Colonic mucosa (tissue), 4 donors: ENCODE data around the gene ST6GALNAC6. TPM values are rescaled to one million over a fixed set of nuclear protein-coding genes. Genes with fewer than 3 reads are reported as not detected.
A peak's percentile ranks its signal among the peaks of the same experiment; 100 is the strongest.

Experiments used
- DNase-seq: peaks from one replicate; pipeline ENCODE4 v3.0.0-alpha.2; 2020
- H3K27ac ChIP-seq: fragments of 200-600 bp; one replicate; pipeline ENCODE4 v1.8.0; 2021
- H3K27me3 ChIP-seq: fragments of 200-600 bp; one replicate; pipeline ENCODE4 v1.8.0; 2021
- H3K36me3 ChIP-seq: fragments of 200-600 bp; one replicate; pipeline ENCODE4 v1.8.0; 2021
- H3K4me1 ChIP-seq: fragments of 200-600 bp; one replicate; pipeline ENCODE4 v1.8.0; 2021; ENCODE audit warnings: mild to moderate bottlenecking
- H3K4me3 ChIP-seq: fragments of 200-600 bp; one replicate; pipeline ENCODE4 v1.8.0; 2021
- H3K9ac ChIP-seq, 2 donors: one replicate each; pipeline ENCODE4 v1.7.0; 2013; ENCODE audit warnings: control low read depth in 2 of 2, low read depth in 2 of 2, low read length in 2 of 2
- H3K9me3 ChIP-seq: fragments of 200-600 bp; one replicate; pipeline ENCODE4 v1.8.0; 2021
- intact Hi-C: fragments of 100-400 bp; cut with DNase I; formaldehyde crosslinking; loops from one replicate; pipeline ENCODE4 v1.14.1; 2022
- total RNA-seq, 2 donors: library from RNA; stranded (reverse); fragmentation: NEBNext Ultra II Directional in 1 of 2; extraction: Animal tissue kit (Norgen Biotek cat#: 25700) in 1 of 2; gene quantifications; one replicate each; pipeline ENCODE4 v1.2.1, GENCODE V29; 2021
- TF ChIP-seq, protein P1 (sequence below): fragments of 200-600 bp; IDR thresholded peaks from one replicate; pipeline ENCODE4 v1.8.0; 2022; ENCODE audit warnings: antibody characterized with exemption, mild to moderate bottlenecking
- donor health status: healthy.
- donor health status: DM: no; HTN: no; CAD: no.
- donor health status: DM: no; HTN: no; CAD: no.

ST6GALNAC6 gene
- total RNA-seq, 2 donors from 2014 or later, result 251 to 279 TPM

DNA sequence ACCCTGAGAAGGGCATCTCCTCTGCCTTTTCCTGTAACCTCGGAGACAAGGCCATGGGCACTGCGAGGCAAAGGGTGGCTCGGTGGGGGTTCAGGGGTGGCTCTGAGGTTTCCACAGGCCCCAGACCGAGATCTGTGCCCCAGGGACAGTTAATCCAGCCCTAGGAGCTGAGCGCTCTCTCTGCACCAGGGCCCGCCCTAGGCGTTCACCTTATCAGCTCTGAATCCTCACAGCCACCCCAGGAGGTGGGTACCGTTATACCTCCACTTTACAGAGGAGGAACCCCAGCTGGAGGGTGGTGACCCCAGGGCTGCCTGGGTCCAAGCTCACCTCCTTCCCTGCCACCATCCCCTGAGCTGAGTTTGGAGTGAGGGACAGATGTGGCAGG lies 42.7 kb downstream of the ST6GALNAC6 start:
- intact Hi-C loops, result no loop called here
- Histone ChIP-seq H3K4me1 (peaks cover 8% of the 10 kb centered on the region), H3K36me3 (no peaks in the 10 kb centered on the region), H3K9ac (no peak overlapping the region), H3K4me3 (no peak overlapping the region), H3K27ac (no peak overlapping the region), H3K9me3 (no peaks in the 10 kb centered on the region), H3K27me3 (no peaks in the 10 kb centered on the region)
- TF ChIP-seq, protein P1, sequence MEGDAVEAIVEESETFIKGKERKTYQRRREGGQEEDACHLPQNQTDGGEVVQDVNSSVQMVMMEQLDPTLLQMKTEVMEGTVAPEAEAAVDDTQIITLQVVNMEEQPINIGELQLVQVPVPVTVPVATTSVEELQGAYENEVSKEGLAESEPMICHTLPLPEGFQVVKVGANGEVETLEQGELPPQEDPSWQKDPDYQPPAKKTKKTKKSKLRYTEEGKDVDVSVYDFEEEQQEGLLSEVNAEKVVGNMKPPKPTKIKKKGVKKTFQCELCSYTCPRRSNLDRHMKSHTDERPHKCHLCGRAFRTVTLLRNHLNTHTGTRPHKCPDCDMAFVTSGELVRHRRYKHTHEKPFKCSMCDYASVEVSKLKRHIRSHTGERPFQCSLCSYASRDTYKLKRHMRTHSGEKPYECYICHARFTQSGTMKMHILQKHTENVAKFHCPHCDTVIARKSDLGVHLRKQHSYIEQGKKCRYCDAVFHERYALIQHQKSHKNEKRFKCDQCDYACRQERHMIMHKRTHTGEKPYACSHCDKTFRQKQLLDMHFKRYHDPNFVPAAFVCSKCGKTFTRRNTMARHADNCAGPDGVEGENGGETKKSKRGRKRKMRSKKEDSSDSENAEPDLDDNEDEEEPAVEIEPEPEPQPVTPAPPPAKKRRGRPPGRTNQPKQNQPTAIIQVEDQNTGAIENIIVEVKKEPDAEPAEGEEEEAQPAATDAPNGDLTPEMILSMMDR, result no peak
- DNase-seq, result no peak

DNA sequence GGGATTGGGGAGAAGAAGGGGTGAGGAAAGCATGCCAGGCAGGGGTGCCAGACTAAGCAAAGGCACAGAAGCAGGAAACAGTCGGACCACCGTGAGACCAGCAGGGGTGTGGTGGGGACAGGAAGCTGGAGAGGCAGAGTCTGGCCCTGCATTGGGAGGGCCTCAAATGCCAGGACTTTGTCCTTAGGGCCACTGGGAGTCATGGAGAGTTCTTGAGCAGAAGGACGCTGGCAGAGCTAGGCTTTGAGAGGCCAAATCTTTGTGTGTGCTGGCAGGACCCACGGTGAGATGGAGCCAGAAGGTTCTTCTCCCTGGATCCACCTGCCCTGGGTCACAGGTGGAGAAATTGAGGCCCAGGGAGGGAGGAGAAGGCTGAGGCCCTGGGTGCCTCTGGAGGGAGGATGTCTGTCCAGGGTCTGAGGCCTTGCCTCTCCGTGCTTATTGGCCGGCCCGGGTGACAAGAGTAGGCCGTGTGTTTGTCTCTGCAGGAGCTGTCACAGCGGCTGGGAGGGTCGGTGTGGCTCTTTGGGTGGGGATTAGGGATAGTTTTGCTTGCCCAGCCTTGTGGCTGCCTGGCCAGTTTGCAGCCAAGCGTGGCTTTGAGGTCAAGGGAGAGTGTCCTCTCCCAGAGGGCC lies 43.2 kb downstream of the ST6GALNAC6 start:
- H3K36me3 ChIP-seq, result no peaks in the 10 kb centered on the region
- no peak for DNase-seq
- H3K27me3 ChIP-seq, result no peaks in the 10 kb centered on the region
- TF ChIP-seq, protein P1, result no peak
- peak overlapping the region in 1 of 2 donors; percentile 32 for H3K9ac ChIP-seq
- intact Hi-C loops, result no loop called here
- H3K9me3 ChIP-seq, result no peaks in the 10 kb centered on the region
- H3K4me3 ChIP-seq, result no peak overlapping the region
- no peak overlapping the region for H3K27ac ChIP-seq
- H3K4me1 ChIP-seq, result peaks cover 8% of the 10 kb centered on the region

DNA sequence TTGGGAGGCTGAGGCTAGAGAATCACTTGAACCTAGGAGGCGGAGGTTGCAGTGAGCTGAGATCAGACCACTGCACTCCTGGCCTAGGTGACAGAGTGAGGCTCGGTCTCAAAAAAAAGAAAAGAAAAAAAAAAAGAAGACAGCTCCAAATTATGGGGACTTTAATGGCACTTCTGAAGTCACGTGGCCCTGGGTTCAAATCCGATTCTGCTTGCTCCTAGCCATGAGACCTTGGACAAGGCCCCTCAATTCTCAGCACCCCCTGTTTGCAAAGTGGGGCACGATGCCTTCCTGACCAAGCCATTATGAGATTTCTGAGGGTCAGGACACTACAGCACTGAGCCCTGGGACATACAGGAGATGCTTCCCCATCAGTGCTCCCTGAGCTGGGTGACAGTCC lies 43.9 kb downstream of the ST6GALNAC6 start:
- TF ChIP-seq, protein P1, result no peak
- H3K9ac ChIP-seq, result peak overlapping the region in 1 of 2 donors; percentile 32
- H3K27me3 ChIP-seq, result no peaks in the 10 kb centered on the region
- H3K4me1 ChIP-seq, result peaks cover 8% of the 10 kb centered on the region
- H3K9me3 ChIP-seq, result no peaks in the 10 kb centered on the region
- no peak overlapping the region for H3K4me3 ChIP-seq
- H3K27ac ChIP-seq, result no peak overlapping the region
- no peak for DNase-seq
- intact Hi-C loops, result no loop called here
- no peaks in the 10 kb centered on the region for H3K36me3 ChIP-seq

DNA sequence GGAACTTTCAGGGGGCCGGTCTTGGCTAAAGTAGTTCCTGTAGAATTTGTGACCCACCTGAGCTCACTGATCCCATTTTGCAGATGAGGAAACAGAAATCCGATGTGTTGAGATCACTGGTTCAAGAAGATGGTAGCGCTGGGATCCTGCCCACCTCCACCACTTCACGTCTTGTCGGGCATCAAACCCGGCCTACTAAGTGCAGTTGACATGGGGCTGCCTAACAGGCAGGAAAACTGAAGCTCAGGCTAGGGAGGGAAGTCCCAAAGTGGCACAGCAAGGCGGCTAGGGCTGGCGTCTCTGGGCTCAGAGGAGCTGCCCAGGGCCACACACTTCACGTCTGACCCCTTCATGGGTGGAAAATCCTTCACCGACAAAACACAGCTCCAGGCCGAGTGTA lies 44.4 kb downstream of the ST6GALNAC6 start:
- no peak for DNase-seq

DNA sequence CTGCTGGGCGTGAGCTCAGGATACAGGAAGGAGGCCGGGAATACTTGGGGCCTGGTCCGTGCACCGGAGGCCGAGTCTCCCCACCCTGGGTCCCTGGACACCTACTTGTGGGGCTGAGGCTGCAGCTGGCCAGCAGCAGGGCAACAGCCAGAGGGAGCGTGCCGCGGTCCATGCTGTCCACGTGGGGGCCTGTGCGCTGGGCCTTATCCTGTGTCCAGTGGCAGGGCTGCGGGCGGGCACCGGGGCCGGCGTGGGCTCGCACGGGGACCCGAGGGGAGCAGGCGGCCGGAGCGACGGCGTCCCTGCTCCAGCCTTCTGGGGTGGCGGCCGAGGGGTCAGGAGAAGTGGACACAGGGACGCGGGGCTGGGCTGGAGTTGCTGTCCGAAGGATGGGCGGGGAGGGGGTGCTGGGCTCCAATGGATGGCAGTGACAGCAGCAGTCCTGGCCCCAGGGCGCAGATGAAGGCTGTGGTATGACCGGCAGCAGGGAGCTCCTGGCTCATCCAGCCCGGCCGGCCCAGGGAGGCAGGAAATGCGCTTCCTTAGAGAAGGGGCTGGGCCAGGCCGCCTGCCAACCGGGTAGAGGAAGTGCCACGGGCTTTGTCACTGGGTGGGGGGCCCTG lies 45.1 kb downstream of the ST6GALNAC6 start, which contains the start of gene ENG:
Gene ENG (minus strand): TSS at position 475 of the 623 bp plus-strand sequence. CDS start 303 bp downstream, at position 172.
- intact Hi-C loops, result no loop called here
- Histone ChIP-seq H3K4me3 (peak within 1 kb of the TSS; percentile 37), H3K36me3 (no peaks in the 10 kb centered on the region), H3K27me3 (no peaks in the 10 kb centered on the region), H3K9me3 (peaks cover 3% of the 10 kb centered on the region), H3K27ac (peak within 1 kb of the TSS; percentile 74), H3K9ac (peak within 1 kb of the TSS; percentile 12 to 86), H3K4me1 (peaks cover 8% of the 10 kb centered on the region)
- DNase-seq, result peak; percentile 64
- TF ChIP-seq, protein P1, result no peak

More for the DNA sequence above, 44.4 kb downstream of the ST6GALNAC6 start:
- Histone ChIP-seq H3K4me3 (peak overlapping the region; percentile 37), H3K27me3 (no peaks in the 10 kb centered on the region), H3K9me3 (no peaks in the 10 kb centered on the region), H3K9ac (peak overlapping the region in 1 of 2 donors; percentile 12), H3K27ac (peak overlapping the region; percentile 74), H3K4me1 (peaks cover 8% of the 10 kb centered on the region), H3K36me3 (no peaks in the 10 kb centered on the region)
- TF ChIP-seq, protein P1, result no peak
- intact Hi-C loops, result no loop called here
